ENCODE results near the gene TTC12.

GRCh38 chr11:113322158-113322557 lies 7.8 kb downstream of the TTC12 start:
- TF ChIP-seq EZH2phosphoT487 (IDR thresholded peaks at IDR 0.05; ENCODE audit: insufficient read depth, low read depth) (no peak), EZH2 (IDR thresholded peaks at IDR 0.05; ENCODE audit: insufficient read depth, poor library complexity, severe bottlenecking) (no peak)
